ENCODE results near the gene SWT1.

The SWT1 gene, protein sequence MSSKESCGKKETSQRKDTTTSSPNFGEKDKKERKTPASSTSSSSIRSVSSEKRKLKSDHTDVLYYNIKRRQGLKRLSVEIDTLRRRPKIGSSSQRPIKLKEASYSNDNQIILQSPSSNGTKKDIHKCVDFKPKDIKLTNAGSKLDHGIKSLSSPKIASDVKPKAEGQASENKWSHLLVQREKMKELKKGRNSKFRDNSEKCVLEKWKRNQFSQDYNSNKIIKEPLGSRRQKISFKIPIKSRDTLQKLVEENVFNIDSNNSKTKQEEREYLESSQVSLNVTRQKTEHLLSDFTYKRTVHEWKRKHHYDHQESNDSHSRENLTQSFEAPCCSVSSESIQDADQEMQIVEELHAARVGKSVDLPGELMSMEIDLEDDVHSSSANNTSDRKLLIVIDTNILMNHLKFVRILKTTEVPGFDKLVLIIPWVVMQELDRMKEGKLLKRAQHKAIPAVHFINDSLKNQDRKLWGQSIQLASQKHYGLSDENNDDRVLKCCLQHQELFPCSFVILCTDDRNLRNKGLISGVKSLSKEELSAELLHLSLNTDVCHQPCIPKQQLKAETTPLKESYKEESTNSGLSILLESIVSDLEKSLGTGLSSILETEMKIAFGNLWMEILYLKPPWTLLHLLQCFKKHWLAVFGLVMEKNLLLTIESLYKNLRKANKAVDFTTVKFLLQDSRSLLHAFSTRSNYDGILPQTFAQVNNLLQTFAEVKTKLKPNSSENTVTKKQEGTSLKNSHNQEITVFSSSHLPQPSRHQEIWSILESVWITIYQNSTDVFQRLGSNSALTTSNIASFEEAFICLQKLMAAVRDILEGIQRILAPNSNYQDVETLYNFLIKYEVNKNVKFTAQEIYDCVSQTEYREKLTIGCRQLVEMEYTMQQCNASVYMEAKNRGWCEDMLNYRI

DNA sequence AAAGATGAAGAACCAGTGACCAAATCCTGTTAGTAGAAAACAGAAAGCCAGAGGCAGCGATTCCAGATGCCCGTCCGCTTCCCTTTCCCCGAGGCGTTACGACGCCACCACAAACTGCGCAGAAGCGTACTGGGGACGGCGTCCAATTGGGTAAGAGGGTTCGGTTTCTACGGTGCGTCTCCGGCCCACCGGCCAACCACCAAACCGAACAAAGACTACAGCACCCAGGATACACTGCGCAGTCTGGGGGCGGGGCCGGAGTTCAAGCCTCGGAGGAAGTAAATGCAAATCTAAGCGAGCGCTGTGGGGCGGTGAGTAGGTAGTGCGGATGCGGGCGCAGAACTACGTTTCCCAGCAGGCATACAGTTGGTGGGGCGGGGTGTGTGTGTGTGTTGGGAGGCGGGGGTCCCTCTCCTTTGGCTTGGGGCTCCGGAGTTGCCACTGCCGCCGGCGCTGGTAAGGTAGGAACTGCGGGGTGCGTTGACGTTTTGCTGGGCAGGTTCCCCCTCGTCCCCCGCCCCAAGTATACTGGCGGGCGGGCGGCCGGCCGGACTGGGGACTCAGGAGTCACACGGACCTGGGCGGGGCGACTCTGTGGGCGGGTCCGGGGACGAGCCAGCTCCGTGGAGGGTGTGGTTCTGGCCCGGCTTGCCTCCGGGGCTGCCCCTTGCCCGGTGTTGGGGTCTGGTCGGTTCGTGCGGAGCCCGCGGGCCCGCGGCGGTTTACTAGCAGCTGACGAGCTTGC lies at the start of gene SWT1, which contains the start of gene TRMT1L:
Gene SWT1 (plus strand): TSS at position 314 of the 745 bp plus-strand sequence. CDS start 3,675 bp downstream, outside the sequence.
Gene TRMT1L (minus strand): TSS at position 100 of the 745 bp plus-strand sequence. CDS start 241 bp downstream, outside the sequence.
- DNase-seq: peak; percentile 89 to 99

- DNase-seq: no peak
These were observed 48.6 kb upstream of the SWT1 start for GRCh38 chr1:185108321-185108720.

- DNase-seq: no peak
These were observed 46.8 kb upstream of the SWT1 start for GRCh38 chr1:185110145-185110544.

DNA sequence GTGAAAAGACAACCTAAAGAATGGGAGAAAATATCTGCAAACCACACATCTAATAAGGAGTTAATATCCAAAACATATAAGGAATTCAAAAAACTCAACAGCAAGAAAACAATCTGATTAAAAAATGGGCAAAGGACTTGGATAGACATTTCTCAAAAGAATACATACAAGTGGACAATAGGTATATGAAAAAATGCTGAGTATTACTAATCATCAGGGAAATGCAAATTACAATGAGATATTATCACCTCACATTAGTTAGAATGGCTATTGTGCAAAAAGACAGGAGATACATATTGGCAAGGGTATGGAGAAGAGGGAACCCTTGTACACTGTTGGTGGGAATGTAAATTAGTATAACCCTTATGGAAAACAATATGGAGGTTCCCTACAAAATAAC lies 45.1 kb upstream of the SWT1 start:
- no peak for DNase-seq

GRCh38 chr1:185112356-185112755 lies 44.6 kb upstream of the SWT1 start:
- no peak for DNase-seq

GRCh38 chr1:185129708-185130107 lies 27.3 kb upstream of the SWT1 start:
- DNase-seq: no peak

DNA sequence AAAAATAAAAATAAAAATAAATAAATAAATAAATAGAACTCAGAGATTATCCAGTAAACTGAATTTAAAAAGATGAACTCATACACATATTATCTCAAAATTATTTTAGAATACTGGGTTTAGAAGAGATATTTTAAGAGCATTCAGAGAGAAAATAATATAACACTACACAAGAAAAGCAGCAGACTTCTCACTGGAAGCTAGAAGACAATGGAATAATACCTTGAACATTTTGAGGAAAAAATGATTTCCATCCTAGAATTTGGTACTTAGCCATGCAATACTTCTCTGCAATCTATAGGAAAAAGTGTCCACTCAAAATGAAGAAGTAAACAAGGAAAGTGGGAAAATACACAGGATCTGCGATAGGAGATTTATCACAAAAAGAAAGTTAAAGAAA lies 24.4 kb upstream of the SWT1 start:
- DNase-seq: no peak

DNA sequence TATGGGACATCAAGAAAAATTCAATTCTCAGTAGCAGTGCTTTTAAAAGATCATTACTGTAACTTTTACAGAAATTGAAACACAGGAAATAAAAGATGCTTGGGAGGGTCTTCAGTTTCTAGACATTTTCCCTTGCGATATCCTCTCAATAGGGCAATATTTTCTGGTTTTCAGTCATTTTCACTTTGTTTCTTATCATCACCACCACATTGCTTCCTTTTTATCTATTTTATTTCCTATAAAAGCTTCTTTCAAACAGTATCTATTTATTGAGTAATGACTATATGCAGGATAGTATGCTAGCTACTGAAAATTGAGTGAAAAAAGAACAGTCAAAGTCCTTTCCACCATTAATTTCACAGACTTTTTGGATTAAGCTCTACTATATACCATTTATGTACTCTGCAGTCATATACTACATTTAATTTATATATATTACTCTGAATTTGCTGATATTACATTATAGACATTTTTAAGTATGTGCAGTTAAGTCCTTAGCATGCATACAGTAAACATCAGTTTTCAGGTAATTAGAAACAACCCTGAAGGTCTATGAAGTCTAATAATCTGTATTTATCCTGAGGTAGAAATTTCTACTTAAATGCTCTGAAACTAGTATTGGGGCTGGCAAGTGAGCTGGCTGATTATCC lies 18.9 kb upstream of the SWT1 start:
- DNase-seq: no peak

- peak in 1 of 2 experiments; percentile 7 for DNase-seq
These were observed 17.7 kb upstream of the SWT1 start for GRCh38 chr1:185139246-185139645.

GRCh38 chr1:185144233-185144632 lies 12.7 kb upstream of the SWT1 start:
- DNase-seq: no peak

DNA sequence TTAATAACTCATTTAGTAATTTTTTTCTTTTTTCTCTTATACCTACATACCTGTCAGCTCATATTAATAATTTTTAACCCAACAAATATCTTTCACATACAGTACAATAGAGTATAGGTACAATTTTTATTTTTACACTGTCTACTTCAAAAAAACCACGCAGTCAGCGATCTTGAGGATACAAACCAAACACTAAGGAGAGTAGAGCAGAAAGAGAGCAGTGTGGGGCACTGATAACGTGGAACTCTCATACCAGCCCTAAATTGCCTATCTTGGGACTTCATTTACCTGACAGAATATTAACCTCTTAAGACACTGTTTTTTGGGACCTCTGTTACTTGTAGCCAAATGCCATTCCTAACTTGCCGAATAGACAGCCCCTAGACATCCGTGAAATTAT lies 5.8 kb upstream of the SWT1 start:
- no peak for DNase-seq

DNA sequence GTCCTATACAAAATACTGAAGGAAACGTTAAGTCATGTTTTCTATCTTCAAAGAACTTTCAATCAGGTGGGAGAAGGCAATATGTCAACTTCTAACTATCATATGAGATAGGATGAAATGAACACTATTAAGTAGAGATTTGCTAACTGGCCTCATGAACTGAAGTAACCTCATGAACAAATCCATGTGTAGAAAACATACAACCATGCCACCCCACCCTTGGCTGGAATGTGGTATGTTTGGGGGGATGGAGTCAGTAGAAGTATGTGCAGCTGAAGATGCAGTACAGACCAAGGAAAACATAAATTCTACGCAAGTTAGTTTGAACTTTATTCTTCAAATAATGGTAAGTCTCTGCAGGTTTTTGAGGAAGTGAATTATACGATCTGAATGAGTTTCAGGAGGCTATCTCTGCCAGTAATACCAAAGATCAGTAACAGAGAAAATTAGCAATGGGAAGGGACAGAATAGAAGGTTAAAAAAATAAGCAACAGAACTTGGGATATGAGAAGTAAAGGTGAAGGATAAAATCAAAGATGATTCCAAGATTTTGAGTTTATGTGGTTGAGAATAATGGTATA lies 4.7 kb upstream of the SWT1 start:
- DNase-seq: no peak

GRCh38 chr1:185154912-185155513 lies 2.0 kb upstream of the SWT1 start:
- DNase-seq: no peak

DNA sequence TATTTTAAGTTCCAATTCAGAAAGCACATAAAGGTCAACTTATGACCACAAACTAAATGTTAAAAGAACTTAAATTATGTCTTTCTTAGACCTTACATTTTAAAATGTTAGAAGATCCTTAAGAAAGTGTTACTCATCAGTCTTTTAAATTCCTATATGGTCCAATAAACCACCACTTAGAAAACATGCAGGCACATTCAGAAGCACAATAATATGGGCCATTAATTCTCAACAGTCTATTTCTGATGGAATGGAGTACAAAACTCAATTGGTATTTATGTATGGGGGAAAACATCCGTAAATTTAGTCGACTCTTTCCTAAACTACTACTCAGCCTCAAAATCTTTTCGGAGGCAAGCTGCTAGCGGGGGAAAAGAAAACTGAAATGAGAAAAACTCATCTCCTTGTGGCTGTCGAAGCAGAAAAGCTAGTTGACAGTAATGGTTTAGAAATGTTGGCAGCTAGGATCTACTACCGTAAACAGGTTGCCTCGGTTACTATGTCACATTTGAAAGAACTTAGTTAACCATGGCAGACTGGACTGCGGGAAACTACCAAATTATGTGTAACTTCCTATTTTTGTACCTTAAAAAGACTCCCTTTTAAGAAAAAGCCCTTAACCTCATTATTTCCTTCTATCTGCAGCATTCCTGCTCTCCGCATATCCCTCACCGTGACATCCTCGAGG lies 1.2 kb upstream of the SWT1 start:
- DNase-seq: no peak

GRCh38 chr1:185156288-185156853 lies 596 bp upstream of the SWT1 start:
- DNase-seq: no peak

DNA sequence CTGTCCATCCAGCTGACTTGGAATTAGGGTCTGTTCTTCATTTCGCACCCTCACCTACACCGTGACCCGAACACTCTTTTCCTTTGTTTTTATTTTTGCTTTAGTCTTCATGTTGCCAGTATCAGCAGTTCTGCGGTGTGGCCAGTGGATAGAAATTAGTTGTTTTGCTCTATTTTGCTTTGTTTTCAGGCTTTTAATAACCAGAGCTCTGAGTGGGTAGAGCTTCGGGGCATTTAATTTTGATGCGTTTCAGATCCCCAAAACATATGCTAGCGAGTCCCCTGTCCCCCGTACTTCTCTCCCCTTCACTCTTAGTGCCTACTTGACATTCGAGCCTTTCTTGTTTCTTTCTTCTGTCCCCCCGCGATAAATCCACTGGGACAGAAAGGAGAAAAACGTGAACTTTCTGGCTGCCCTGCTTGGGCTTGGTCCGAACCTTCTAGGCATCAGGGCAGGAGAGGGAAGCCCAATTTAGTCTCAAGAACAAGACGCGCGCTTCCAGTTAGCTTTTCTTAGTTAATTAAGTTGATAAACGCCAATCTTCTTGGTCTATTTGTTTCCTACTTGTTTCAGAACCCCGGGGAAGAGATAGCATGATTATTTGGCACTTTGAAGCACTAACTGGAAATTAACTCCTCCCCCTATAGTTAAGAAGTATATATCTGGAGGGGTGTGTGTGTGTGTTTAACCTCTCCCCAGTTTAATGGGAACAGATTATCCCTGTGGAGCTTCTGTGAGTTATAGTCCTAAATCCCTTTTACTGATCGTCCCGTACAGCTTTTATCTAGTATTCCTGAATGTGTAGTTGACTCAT lies 839 bp downstream of the SWT1 start:
- DNase-seq: no peak

DNA sequence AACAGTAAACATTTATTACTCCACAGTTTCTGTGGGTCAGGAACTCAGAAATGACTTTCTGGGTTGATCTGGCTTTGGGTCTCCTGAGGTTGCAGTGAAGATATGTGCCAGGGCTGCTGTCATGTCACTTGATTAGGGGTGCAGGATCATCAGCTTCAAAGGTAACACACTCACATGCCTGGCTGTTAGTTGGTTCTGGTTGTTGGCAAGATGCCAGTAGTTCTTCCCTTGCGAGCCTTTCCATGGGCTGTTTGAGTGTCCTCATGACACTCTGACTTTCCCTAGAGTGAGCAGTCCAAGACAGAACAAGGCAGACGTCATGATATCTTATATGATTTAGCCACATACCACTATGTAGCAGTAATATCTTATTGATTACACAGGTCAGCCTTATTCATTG lies 1.8 kb downstream of the SWT1 start:
- DNase-seq: no peak

DNA sequence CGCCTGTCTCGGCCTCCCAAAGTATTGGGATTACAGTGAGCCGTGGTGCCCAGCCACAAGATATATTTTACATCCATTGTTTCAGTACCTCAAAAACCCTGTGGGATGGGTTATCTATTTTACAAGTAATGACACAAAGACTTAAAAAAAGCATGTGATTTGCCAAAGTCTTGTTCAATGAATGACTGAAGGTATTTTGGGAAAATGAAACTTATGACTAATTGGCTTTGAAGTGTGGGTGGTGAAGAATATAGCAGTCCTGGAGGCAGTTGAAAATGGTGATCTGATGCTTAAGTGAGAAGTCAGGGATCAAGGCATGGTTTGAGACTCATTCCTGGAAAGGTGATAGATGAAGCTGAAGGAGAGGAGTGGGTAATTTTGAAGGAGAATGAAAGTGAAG lies 3.0 kb downstream of the SWT1 start:
- no peak for DNase-seq

DNA sequence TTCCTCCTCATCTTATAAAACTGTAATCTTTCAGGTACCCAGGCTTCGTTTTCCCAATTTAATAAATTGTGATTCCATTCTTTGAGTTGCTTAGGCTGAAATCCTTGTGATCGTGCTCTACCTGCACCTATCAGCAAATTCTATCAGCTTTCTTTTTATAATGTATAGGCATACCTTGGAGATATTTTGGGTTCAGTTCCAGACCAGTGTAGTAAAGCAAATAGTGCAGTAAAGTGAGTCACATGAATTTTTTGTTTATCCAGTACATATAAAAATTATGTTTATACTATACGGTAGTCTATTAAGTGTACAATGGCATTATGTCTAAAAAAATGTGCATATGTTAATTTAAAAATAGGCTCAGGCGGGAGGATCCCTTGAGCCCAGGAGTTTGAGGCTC lies 5.5 kb downstream of the SWT1 start:
- DNase-seq: no peak

DNA sequence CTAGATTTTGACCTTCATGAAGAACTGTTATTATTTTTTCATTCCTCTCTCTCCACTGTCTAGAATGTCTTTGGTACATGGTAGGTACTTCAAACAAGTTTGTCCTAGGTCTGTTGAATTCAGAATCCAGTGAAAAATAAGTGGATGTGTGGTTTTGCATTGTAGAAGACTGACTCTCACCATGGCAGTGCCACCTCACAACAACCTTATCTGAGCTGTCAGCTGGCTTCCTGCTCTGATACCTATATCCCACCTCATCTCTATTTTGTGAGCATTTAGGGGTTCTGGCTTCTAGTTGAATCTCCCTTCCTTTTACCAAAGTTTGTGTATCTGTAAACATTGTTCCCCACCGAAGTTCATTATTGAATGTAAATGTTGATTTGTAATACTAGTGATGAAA lies 9.1 kb downstream of the SWT1 start:
- DNase-seq: no peak

All from cerebellar nuclear complex (tissue), 1 donor.